NCI-H1092 (cell line): Measurements from ENCODE around the gene C11orf87.

ENCODE experiments used
- DNase-seq: peaks from one replicate; lab custom pipeline; 2025; lab: John Stamatoyannopoulos, UW

C11orf87 gene

DNA sequence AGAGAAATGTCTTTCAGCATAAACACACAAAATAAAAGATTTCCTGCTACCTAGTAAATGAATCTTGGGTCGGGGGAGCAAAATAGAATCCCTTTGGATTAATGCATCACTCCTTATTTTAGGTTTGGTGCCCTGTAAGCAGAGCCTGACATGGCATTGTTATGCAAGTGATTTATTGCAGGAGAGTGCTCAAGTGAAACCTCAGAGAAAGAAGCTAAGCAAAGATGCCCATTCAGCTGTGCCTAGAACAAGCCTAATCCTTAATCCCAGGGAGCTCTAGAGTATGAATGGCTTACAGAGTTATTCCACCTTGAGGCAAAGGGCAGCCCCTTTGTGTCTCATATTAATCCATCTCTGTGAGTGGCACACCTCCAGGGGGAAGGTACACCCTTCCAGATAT lies 21.1 kb downstream of the C11orf87 start:
- no peak for DNase-seq

DNA sequence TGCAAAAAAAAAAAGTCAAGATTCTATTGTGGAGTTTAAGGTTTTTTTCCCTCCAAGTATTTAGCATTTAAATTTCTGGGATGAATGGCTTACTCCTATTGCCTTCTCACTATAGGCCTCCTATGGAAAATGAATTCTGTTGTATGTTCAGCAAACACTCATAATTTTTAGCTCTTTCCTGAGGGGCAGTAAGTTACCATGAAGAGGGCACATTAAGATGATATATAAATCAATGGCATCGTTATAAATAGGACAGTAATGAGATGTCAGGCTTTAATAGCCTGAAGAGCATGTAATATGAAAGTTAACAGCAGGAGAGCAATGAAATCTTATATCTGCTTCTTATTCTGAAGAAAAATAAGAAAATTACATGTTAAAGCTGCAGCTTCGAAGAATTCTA lies 32.9 kb downstream of the C11orf87 start:
- DNase-seq = no peak
